ENCODE measurements around the gene SDR42E1. TPM values are rescaled to one million over a fixed set of nuclear protein-coding genes. Genes with fewer than 3 reads are reported as not detected.

The SDR42E1 gene
- 0.01 and 0.13 TPM in 2 replicates for total RNA-seq (2016; rRNA removed; fragmentation: Illumina TruSeq; extraction: Trizol)
- not detected in 2 replicates for total RNA-seq (2016; cell fraction: cytosol; rRNA removed; fragmentation: Illumina TruSeq; extraction: Trizol; ENCODE audit: low read depth)
- 0.09 and 0.39 TPM in 2 replicates for total RNA-seq (2016; cell fraction: insoluble cytoplasmic fraction; rRNA removed; fragmentation: Illumina TruSeq; extraction: Trizol)
- total RNA-seq (2016; cell fraction: membrane; rRNA removed; fragmentation: Illumina TruSeq; extraction: Trizol), result under 0.01 and 0.09 TPM in 2 replicates
- total RNA-seq (2016; cell fraction: nucleus; rRNA removed; fragmentation: Illumina TruSeq; extraction: Trizol), result 0.03 TPM in 1 of 2 replicates, not detected in the other
- 0.01 TPM in 1 of 2 replicates, not detected in the other for polyA plus RNA-seq (2011; rRNA removed)
- under 0.01 TPM in 1 of 2 replicates, not detected in the other for polyA plus RNA-seq (2011; cell fraction: cytosol; rRNA removed)
- polyA plus RNA-seq (2011; cell fraction: nucleus; rRNA removed), result 0.02 TPM in 2 replicates
- polyA plus RNA-seq (2012), result 0.01 TPM in 1 of 2 replicates, not detected in the other
- not detected in 2 replicates for polyA plus RNA-seq (2016; cell fraction: cytosol; fragmentation: Illumina TruSeq; extraction: Trizol; ENCODE audit: low read depth)
- 0.11 TPM in 2 replicates for polyA plus RNA-seq (2016; cell fraction: insoluble cytoplasmic fraction; fragmentation: Illumina TruSeq; extraction: Trizol; ENCODE audit: low read depth)
- polyA plus RNA-seq (2016; cell fraction: membrane; fragmentation: Illumina TruSeq; extraction: Trizol; ENCODE audit: low read depth), result 0.07 TPM in 1 of 2 replicates, not detected in the other
- polyA plus RNA-seq (2016; cell fraction: nucleus; fragmentation: Illumina TruSeq; extraction: Trizol; ENCODE audit: insufficient read depth, low read depth), result not detected in 2 replicates
- polyA minus RNA-seq (2011; rRNA and poly(A)+ RNA removed; ENCODE audit: low replicate concordance), result not detected in 2 replicates
- not detected in 2 replicates for polyA minus RNA-seq (2011; cell fraction: cytosol; rRNA and poly(A)+ RNA removed)
- polyA minus RNA-seq (2011; cell fraction: nucleus; rRNA and poly(A)+ RNA removed), result not detected in 2 replicates
- percentile 11 among the genes with signal in this experiment for Bru-seq, nascent RNA
- BruChase-seq, experiment 1, labeled RNA remaining after a 6-hour chase, result percentile 14 among the genes with signal in this experiment
- percentile 16 among the genes with signal in this experiment for BruChase-seq, experiment 2, labeled RNA remaining after a 2-hour chase
- long read RNA-seq, experiment 1, result 0 reads
- long read RNA-seq, experiment 2, result 0 reads

DNA sequence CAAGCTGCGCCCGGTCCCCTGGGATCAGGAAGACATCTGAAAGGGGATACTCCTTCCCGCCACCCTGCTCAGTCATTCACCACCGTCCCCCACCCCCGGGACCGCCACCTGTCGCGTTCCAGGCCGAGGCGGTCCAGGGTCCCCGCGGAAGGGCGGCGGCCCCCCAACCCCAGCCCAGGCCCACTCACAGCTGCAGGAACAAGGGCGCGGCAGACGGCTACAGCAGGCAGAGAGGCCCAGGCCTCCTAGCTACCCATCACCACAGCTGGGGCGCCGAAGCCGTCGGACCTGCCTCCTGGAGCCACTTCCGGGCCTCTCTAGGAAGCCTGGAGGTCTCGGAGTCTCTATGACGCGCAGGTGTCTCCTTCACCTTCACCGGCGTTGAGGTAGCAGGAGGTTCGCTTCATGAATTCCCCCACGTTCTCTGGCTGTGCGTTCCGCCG is at the start of gene SDR42E1:
TSS of gene SDR42E1 (minus strand) at position 272 of the 443 bp plus-strand sequence. CDS start 10,612 bp downstream, outside the sequence.
- H3K4me1 ChIP-seq (ENCODE audit: insufficient read depth, low read length), result no peaks in the 10 kb centered on the region; the same call in 1 of the 2 replicates
- no peaks in the 10 kb centered on the region for H3K36me3 ChIP-seq (replicated peaks in 1 of 2; ENCODE audit: control insufficient read depth in 1 of 2, insufficient read depth in 2 of 2, low read length in 2 of 2)
- FAIRE-seq (no peak), ATAC-seq (no peak), DNase-seq (ENCODE audit: low spot score) (no peak)
- WGBS (ENCODE audit: low lambda C conversion rate), result 63% methylated on average over 17 of the region's 32 CpGs
- intact Hi-C loops (cut with micrococcal nuclease; ENCODE audit: unreplicated experiment), result no loop called here
- H3K9ac ChIP-seq (ENCODE audit: insufficient read depth, low read depth, low read length), result no peak within 1 kb of the TSS
- no peak within 1 kb of the TSS for H3K4me2 ChIP-seq (ENCODE audit: low read depth, low read length)
- in situ Hi-C loops (cut with HindIII; ENCODE audit: extremely low pct_ligation_motif_present, low pct_unique_long_range_greater_than_20kb), result no loop called here
- no TSS peak for BruUV-seq (replicated peaks)
- H3K79me2 ChIP-seq (ENCODE audit: insufficient read depth, low read length), result no peaks in the 10 kb centered on the region
- no peak within 1 kb of the TSS for H3K27ac ChIP-seq (ENCODE audit: extremely low read length, insufficient read depth, low read length)
- H4K20me1 ChIP-seq (ENCODE audit: insufficient read depth, low read length), result no peaks in the 10 kb centered on the region
- no peak within 1 kb of the TSS for H2AFZ ChIP-seq (ENCODE audit: low read length)
- ChIA-PET POLR2A (no interaction called here), CTCF (ENCODE audit: low intra/inter-chr PET ratio, low total read pairs) (no interaction called here)
- H3K9me3 ChIP-seq (ENCODE audit: low read length), result peaks cover 36% of the 10 kb centered on the region
- H3K4me3 ChIP-seq (replicated peaks in 1 of 3; ENCODE audit: insufficient read depth in 1 of 3, low read depth in 2 of 3, low read length in 3 of 3), result no peak within 1 kb of the TSS
- H3K27me3 ChIP-seq (ENCODE audit: control insufficient read depth in 1 of 2, insufficient read depth in 2 of 2, low read length in 2 of 2), result peaks cover 0 to 6% of the 10 kb centered on the region in 2 experiments; a peak in 2 of 5 replicates
- no peak for TF ChIP-seq ZNF276 (CRISPR knock-in tag; IDR thresholded peaks at IDR 0.05; ENCODE audit: low read depth)
- TF ChIP-seq ZMYM4 (CRISPR knock-in tag; IDR thresholded peaks at IDR 0.05), result no peak
- TF ChIP-seq GABPA (IDR thresholded peaks at IDR 0.05; ENCODE audit: low read depth, low read length), result no peak
- 0 out of 2 replicates have a peak, but pooled peaks have one; percentile 19 for TF ChIP-seq GABPA (CRISPR knock-in tag; IDR thresholded peaks at IDR 0.05; ENCODE audit: low read depth)
- no peak for TF ChIP-seq JUNB (CRISPR knock-in tag; IDR thresholded peaks at IDR 0.05; ENCODE audit: borderline replicate concordance)
- TF ChIP-seq ZNF574 (CRISPR knock-in tag; IDR thresholded peaks at IDR 0.05), result peak; percentile 95
- TF ChIP-seq, protein P1, sequence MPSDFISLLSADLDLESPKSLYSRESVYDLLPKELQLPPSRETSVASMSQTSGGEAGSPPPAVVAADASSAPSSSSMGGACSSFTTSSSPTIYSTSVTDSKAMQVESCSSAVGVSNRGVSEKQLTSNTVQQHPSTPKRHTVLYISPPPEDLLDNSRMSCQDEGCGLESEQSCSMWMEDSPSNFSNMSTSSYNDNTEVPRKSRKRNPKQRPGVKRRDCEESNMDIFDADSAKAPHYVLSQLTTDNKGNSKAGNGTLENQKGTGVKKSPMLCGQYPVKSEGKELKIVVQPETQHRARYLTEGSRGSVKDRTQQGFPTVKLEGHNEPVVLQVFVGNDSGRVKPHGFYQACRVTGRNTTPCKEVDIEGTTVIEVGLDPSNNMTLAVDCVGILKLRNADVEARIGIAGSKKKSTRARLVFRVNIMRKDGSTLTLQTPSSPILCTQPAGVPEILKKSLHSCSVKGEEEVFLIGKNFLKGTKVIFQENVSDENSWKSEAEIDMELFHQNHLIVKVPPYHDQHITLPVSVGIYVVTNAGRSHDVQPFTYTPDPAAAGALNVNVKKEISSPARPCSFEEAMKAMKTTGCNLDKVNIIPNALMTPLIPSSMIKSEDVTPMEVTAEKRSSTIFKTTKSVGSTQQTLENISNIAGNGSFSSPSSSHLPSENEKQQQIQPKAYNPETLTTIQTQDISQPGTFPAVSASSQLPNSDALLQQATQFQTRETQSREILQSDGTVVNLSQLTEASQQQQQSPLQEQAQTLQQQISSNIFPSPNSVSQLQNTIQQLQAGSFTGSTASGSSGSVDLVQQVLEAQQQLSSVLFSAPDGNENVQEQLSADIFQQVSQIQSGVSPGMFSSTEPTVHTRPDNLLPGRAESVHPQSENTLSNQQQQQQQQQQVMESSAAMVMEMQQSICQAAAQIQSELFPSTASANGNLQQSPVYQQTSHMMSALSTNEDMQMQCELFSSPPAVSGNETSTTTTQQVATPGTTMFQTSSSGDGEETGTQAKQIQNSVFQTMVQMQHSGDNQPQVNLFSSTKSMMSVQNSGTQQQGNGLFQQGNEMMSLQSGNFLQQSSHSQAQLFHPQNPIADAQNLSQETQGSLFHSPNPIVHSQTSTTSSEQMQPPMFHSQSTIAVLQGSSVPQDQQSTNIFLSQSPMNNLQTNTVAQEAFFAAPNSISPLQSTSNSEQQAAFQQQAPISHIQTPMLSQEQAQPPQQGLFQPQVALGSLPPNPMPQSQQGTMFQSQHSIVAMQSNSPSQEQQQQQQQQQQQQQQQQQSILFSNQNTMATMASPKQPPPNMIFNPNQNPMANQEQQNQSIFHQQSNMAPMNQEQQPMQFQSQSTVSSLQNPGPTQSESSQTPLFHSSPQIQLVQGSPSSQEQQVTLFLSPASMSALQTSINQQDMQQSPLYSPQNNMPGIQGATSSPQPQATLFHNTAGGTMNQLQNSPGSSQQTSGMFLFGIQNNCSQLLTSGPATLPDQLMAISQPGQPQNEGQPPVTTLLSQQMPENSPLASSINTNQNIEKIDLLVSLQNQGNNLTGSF (CRISPR knock-in tag; IDR thresholded peaks at IDR 0.05), result no peak
- no peak for TF ChIP-seq FOXM1 (CRISPR knock-in tag; IDR thresholded peaks at IDR 0.05)
- no peak for TF ChIP-seq ZNF205 (CRISPR knock-in tag; IDR thresholded peaks at IDR 0.05)
- no peak for TF ChIP-seq KLF6 (CRISPR knock-in tag; IDR thresholded peaks at IDR 0.05)
